Measurements from ENCODE around the gene TANGO2. TPM values are rescaled to one million over a fixed set of nuclear protein-coding genes. Genes with fewer than 3 reads are reported as not detected.

TANGO2 gene
- total and polyA plus RNA-seq, 10 of the 15 experiments (the other 5 are each of a cell fraction or from before 2014, with no cell fraction given): 4.0 to 24.8 (median 20.9) TPM

DNA sequence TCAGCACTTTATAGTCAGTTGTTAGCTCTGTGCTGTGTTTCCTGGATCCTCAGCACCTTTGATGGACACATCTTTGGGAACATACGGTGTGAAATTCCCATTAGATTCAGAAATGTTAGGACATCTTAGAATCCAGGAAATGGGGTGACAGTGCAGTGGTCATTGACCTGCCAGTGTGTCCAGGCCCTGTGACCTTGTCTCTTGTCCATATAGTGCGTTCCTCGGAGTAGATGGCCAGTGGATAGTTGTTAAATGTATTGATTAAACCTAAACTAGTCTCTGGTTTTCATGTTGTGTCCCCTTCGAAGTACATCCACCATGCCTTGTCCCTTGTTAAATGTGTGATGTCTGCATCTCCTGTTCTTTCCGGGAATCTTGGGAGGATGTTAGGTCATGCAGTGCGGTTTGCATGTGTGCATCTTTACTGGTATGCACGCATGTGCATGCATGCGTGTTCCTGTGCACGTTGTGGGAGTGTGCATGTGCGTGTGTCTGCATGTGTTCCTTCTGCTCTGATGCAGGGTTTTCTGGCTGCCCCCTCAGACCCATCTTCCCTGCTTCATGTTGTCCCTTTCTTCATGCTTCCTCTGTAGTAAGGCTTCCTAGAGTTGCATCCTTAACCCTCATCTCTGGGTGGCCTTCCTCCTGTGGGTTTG, 63.1 kb downstream of the TANGO2 start:
- intact Hi-C loops (cut with micrococcal nuclease; ENCODE audit: unreplicated experiment) (no loop called here), in situ Hi-C loops (cut with MboI) (no loop called here)
- Histone ChIP-seq H3K36me3 (ENCODE audit: control insufficient read depth in 2 of 2, insufficient read depth in 2 of 2, low read length in 1 of 2) (peaks cover 11 to 17% of the 10 kb centered on the region in 2 experiments), H3K27ac (ENCODE audit: control insufficient read depth, insufficient read depth) (no peak overlapping the region), H3K4me1 (ENCODE audit: control insufficient read depth, insufficient read depth, low read length) (peaks cover 8% of the 10 kb centered on the region), H3K9ac (ENCODE audit: control insufficient read depth, insufficient read depth, low read length) (no peak overlapping the region), H2AFZ (ENCODE audit: control insufficient read depth, low read depth, low read length) (no peak overlapping the region), H4K20me1 (ENCODE audit: control insufficient read depth, insufficient read depth) (no peaks in the 10 kb centered on the region), H3K79me2 (ENCODE audit: control insufficient read depth, insufficient read depth, low read length) (peaks cover 57% of the 10 kb centered on the region), H3K27me3 (replicated peaks in 1 of 2; ENCODE audit: control insufficient read depth in 2 of 2, insufficient read depth in 2 of 2, low read length in 1 of 2) (no peaks in the 10 kb centered on the region), H3K4me2 (ENCODE audit: control insufficient read depth, insufficient read depth) (peak overlapping the region; percentile 22), H3K4me3 (peak overlapping the region; percentile 32; the same call in 1 of the 2 replicates), H3K9me3 (replicated peaks; ENCODE audit: control insufficient read depth, insufficient read depth, low read length) (no peaks in the 10 kb centered on the region)
- DNase-seq (ENCODE audit: low read depth, low spot score) (no peak), ATAC-seq (no peak), FAIRE-seq (no peak)
- 96% methylated on average over 10 of the region's 10 CpGs for WGBS (ENCODE audit: insufficient coverage, insufficient replicate concordance, low lambda C conversion rate, missing lambda C conversion rate)
- POLR2A ChIA-PET: interaction anchor here (0.8 kb wide), 1 partner anchor 33 kb away, joined by 3 read pairs; the partner anchor contains the start of gene TRMT2A
- TF ChIP-seq HDGF (IDR thresholded peaks at IDR 0.05) (no peak), WRNIP1 (IDR thresholded peaks at IDR 0.05; ENCODE audit: borderline replicate concordance, low read depth, low read length) (no peak), TCF7 (IDR thresholded peaks at IDR 0.05; ENCODE audit: borderline replicate concordance) (no peak), SIX5 (IDR thresholded peaks at IDR 0.05; ENCODE audit: low read depth, low read length, severe bottlenecking) (no peak), POLR2AphosphoS2 (IDR thresholded peaks at IDR 0.05; ENCODE audit: low read depth, low read length) (no peak), EP300 (IDR thresholded peaks at IDR 0.05; ENCODE audit: borderline replicate concordance in 1 of 2, control insufficient read depth in 1 of 2, low read depth in 2 of 2, low read length in 2 of 2) (no peak), YY1 (IDR thresholded peaks at IDR 0.05; ENCODE audit: low read depth, low read length) (no peak), SUPT20H (IDR thresholded peaks at IDR 0.05; ENCODE audit: borderline replicate concordance, control insufficient read depth, low read depth, low read length) (no peak)
- TF ChIP-seq, protein P1, sequence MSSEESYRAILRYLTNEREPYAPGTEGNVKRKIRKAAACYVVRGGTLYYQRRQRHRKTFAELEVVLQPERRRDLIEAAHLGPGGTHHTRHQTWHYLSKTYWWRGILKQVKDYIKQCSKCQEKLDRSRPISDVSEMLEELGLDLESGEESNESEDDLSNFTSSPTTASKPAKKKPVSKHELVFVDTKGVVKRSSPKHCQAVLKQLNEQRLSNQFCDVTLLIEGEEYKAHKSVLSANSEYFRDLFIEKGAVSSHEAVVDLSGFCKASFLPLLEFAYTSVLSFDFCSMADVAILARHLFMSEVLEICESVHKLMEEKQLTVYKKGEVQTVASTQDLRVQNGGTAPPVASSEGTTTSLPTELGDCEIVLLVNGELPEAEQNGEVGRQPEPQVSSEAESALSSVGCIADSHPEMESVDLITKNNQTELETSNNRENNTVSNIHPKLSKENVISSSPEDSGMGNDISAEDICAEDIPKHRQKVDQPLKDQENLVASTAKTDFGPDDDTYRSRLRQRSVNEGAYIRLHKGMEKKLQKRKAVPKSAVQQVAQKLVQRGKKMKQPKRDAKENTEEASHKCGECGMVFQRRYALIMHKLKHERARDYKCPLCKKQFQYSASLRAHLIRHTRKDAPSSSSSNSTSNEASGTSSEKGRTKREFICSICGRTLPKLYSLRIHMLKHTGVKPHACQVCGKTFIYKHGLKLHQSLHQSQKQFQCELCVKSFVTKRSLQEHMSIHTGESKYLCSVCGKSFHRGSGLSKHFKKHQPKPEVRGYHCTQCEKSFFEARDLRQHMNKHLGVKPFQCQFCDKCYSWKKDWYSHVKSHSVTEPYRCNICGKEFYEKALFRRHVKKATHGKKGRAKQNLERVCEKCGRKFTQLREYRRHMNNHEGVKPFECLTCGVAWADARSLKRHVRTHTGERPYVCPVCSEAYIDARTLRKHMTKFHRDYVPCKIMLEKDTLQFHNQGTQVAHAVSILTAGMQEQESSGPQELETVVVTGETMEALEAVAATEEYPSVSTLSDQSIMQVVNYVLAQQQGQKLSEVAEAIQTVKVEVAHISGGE (CRISPR knock-in tag; IDR thresholded peaks at IDR 0.05): no peak
- TF ChIP-seq, protein P2, sequence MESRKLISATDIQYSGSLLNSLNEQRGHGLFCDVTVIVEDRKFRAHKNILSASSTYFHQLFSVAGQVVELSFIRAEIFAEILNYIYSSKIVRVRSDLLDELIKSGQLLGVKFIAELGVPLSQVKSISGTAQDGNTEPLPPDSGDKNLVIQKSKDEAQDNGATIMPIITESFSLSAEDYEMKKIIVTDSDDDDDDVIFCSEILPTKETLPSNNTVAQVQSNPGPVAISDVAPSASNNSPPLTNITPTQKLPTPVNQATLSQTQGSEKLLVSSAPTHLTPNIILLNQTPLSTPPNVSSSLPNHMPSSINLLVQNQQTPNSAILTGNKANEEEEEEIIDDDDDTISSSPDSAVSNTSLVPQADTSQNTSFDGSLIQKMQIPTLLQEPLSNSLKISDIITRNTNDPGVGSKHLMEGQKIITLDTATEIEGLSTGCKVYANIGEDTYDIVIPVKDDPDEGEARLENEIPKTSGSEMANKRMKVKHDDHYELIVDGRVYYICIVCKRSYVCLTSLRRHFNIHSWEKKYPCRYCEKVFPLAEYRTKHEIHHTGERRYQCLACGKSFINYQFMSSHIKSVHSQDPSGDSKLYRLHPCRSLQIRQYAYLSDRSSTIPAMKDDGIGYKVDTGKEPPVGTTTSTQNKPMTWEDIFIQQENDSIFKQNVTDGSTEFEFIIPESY (IDR thresholded peaks at IDR 0.05): no peak
- TF ChIP-seq, protein P3, sequence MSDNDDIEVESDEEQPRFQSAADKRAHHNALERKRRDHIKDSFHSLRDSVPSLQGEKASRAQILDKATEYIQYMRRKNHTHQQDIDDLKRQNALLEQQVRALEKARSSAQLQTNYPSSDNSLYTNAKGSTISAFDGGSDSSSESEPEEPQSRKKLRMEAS (IDR thresholded peaks at IDR 0.05; ENCODE audit: low read depth, low read length): no peak
- SMC1A ChIA-PET (ENCODE audit: uncharacterized antibody, unreplicated experiment): no interaction called here
- RAD21 ChIA-PET (ENCODE audit: unreplicated experiment): no interaction called here
- CTCF ChIA-PET: interaction anchor here (1.1 to 1.2 kb wide), 2 partner anchors 16 to 119 kb away, joined by 3 read pairs; no protein-coding TSS in a partner anchor
- BruUV-seq (replicated peaks): no TSS peak
